ENCODE data around the gene NOTCH3.

Gene NOTCH3

GRCh38 chr19:15120135-15121026 lies 80.4 kb downstream of the NOTCH3 start:
- POLR2A ChIA-PET: no interaction called here
- no peak for DNase-seq (ENCODE audit: low read depth, low spot score)
- CTCF ChIA-PET: interaction anchor here (1.1 kb wide), 1 partner anchor 19 kb away, joined by 3 read pairs; no protein-coding TSS in a partner anchor
- TF ChIP-seq CTCF (IDR thresholded peaks at IDR 0.05; ENCODE audit: insufficient read depth, low read length, missing control alignments): no peak
- H3K4me3 ChIP-seq (ENCODE audit: low read depth, low read length): no peak overlapping the region

GRCh38 chr19:15118789-15119494 lies 81.9 kb downstream of the NOTCH3 start:
- POLR2A ChIA-PET: interaction anchor here (1.3 kb wide), 1 partner anchor 10 kb away, joined by 3 read pairs; no protein-coding TSS in a partner anchor
- CTCF ChIA-PET: no interaction called here
- H3K4me3 ChIP-seq (ENCODE audit: low read depth, low read length): no peak overlapping the region
- TF ChIP-seq CTCF (IDR thresholded peaks at IDR 0.05; ENCODE audit: insufficient read depth, low read length, missing control alignments): no peak
- no peak for DNase-seq (ENCODE audit: low read depth, low spot score)

- POLR2A ChIA-PET: interaction anchor here (1.3 kb wide), 1 partner anchor 10 kb away, joined by 3 read pairs; no protein-coding TSS in a partner anchor
- TF ChIP-seq CTCF (IDR thresholded peaks at IDR 0.05; ENCODE audit: insufficient read depth, low read length, missing control alignments): no peak
- no peak overlapping the region for H3K4me3 ChIP-seq (ENCODE audit: low read depth, low read length)
- DNase-seq (ENCODE audit: low read depth, low spot score): no peak
- CTCF ChIA-PET: no interaction called here
Measured at GRCh38 chr19:15118248-15118647, 82.5 kb downstream of the NOTCH3 start.

- H3K4me3 ChIP-seq (ENCODE audit: low read depth, low read length): no peak overlapping the region
- ChIA-PET POLR2A (interaction anchor here (0.9 kb wide), 1 partner anchor 9 kb away, joined by 3 read pairs; no protein-coding TSS in a partner anchor), CTCF (interaction anchor here (1.2 to 1.6 kb wide), 2 partner anchors 9 to 38 kb away, joined by 3 to 4 read pairs; no protein-coding TSS in a partner anchor)
- no peak for TF ChIP-seq CTCF (IDR thresholded peaks at IDR 0.05; ENCODE audit: insufficient read depth, low read length, missing control alignments)
- DNase-seq (ENCODE audit: low read depth, low spot score): no peak
Measured at GRCh38 chr19:15116856-15117255, 83.9 kb downstream of the NOTCH3 start.

- TF ChIP-seq CTCF (IDR thresholded peaks at IDR 0.05; ENCODE audit: insufficient read depth, low read length, missing control alignments): no peak
- ChIA-PET CTCF (interaction anchor here (1.2 to 2.6 kb wide), 3 partner anchors 8 to 39 kb away, joined by 3 to 10 read pairs (median 4); no protein-coding TSS in a partner anchor), POLR2A (interaction anchor here (1.4 to 2.9 kb wide), 2 partner anchors 8 to 9 kb away, joined by 5 to 9 read pairs; partner anchors contain the start of gene SYDE1)
- H3K4me3 ChIP-seq (ENCODE audit: low read depth, low read length): no peak overlapping the region
- no peak for DNase-seq (ENCODE audit: low read depth, low spot score)
Measured at GRCh38 chr19:15115762-15116615, 84.8 kb downstream of the NOTCH3 start.
